DMS153 (cell line): ENCODE results near the gene LRRC3C.
A peak's percentile ranks its signal among the peaks of the same experiment; 100 is the strongest.
"Not testable (repeated sequence)": the region's sequence is repeated elsewhere in the genome, so short reads cannot be mapped to it uniquely, and the experiment has no call there.

ENCODE experiments used
- DNase-seq: peaks from one replicate; lab custom pipeline; 2025; lab: John Stamatoyannopoulos, UW

LRRC3C gene

GRCh38 chr17:39924691-39925055 lies 2.9 kb upstream of the LRRC3C start:
- no peak for DNase-seq

- no peak for DNase-seq
Observed at GRCh38 chr17:39925282-39926134, 2.0 kb upstream of the LRRC3C start.

- DNase-seq, result no peak
Observed at GRCh38 chr17:39926135-39926587, 1.4 kb upstream of the LRRC3C start.

GRCh38 chr17:39926588-39927100 lies 888 bp upstream of the LRRC3C start:
- DNase-seq, result no peak

GRCh38 chr17:39927929-39928857 lies 661 bp downstream of the LRRC3C start:
- DNase-seq, result no peak

- no peak for DNase-seq
Observed at GRCh38 chr17:39928858-39929645, 1.5 kb downstream of the LRRC3C start.

- no peak for DNase-seq
Observed at GRCh38 chr17:39929646-39930407, 2.3 kb downstream of the LRRC3C start.

GRCh38 chr17:39933912-39934311 lies 6.4 kb downstream of the LRRC3C start:
- no peak for DNase-seq

GRCh38 chr17:39934324-39934723 lies 6.8 kb downstream of the LRRC3C start:
- DNase-seq, result no peak

GRCh38 chr17:39935909-39936308 lies 8.4 kb downstream of the LRRC3C start:
- DNase-seq, result no peak

GRCh38 chr17:39937447-39937846 lies 9.9 kb downstream of the LRRC3C start:
- no peak for DNase-seq

- DNase-seq, result no peak
Observed at GRCh38 chr17:39938140-39938869, 10.8 kb downstream of the LRRC3C start.

- DNase-seq, result no peak
Observed at GRCh38 chr17:39939106-39939505, 11.6 kb downstream of the LRRC3C start.

- peak; percentile 10 for DNase-seq
Observed at GRCh38 chr17:39939588-39940419, 12.3 kb downstream of the LRRC3C start.

GRCh38 chr17:39943702-39944392 lies 16.3 kb downstream of the LRRC3C start:
- DNase-seq, result no peak

- no peak for DNase-seq
Observed at GRCh38 chr17:39944393-39944711, 16.8 kb downstream of the LRRC3C start.

- no peak for DNase-seq
Observed at GRCh38 chr17:39946551-39947330, 19.2 kb downstream of the LRRC3C start.

- not testable (repeated sequence) for DNase-seq
Observed at GRCh38 chr17:39948489-39948828, 20.9 kb downstream of the LRRC3C start.
